Liver (tissue), 9 donors: ENCODE results near the gene ACOXL. TPM values are rescaled to one million over a fixed set of nuclear protein-coding genes. Genes with fewer than 3 reads are reported as not detected.

Source experiments
- DNase-seq: peaks from one replicate; pipeline ENCODE4 v3.0.0-alpha.2; 2017; ENCODE audit warnings: low spot score
- H3K27ac ChIP-seq, 2 donors: one replicate each; pipeline ENCODE4 v1.7.0; 2013; ENCODE audit warnings: inconsistent platforms in 2 of 2, low read length in 2 of 2, control low read depth in 1 of 2, low read depth in 1 of 2, mild to moderate bottlenecking in 1 of 2
- H3K27me3 ChIP-seq, 4 donors: one replicate each; pipeline versions ENCODE4 v1.6.1 to v1.7.0; 2013; ENCODE audit warnings: low read length in 3 of 4, inconsistent platforms in 1 of 4, mild to moderate bottlenecking in 1 of 4, moderate library complexity in 1 of 4; ENCODE audit not compliant: control insufficient read depth in 4 of 4, insufficient read depth in 4 of 4
- H3K36me3 ChIP-seq, 4 donors: one replicate each; pipeline versions ENCODE4 v1.6.1 to v1.7.0; 2013; ENCODE audit warnings: low read length in 3 of 4, mild to moderate bottlenecking in 3 of 4, low read depth in 1 of 4, moderate library complexity in 1 of 4; ENCODE audit not compliant: control insufficient read depth in 4 of 4, insufficient read depth in 3 of 4
- H3K4me1 ChIP-seq, 4 donors: one replicate each; pipeline versions ENCODE4 v1.6.1 to v1.7.0; 2013; ENCODE audit warnings: low read length in 3 of 4, mild to moderate bottlenecking in 3 of 4, moderate library complexity in 1 of 4; ENCODE audit not compliant: control insufficient read depth in 4 of 4, insufficient read depth in 4 of 4
- H3K4me3 ChIP-seq, 3 donors: one replicate each; pipeline versions ENCODE4 v1.6.1 to v1.7.0; 2013; ENCODE audit warnings: low read length in 3 of 3, control low read depth in 1 of 3, low read depth in 1 of 3, mild to moderate bottlenecking in 1 of 3
- H3K9ac ChIP-seq, 2 donors: one replicate each; pipeline ENCODE4 v1.7.0; 2013; ENCODE audit warnings: low read length in 2 of 2, mild to moderate bottlenecking in 2 of 2, moderate library complexity in 2 of 2, control low read depth in 1 of 2, low read depth in 1 of 2
- H3K9me3 ChIP-seq, 4 donors: one replicate each; pipeline versions ENCODE4 v1.6.1 to v1.7.0; 2013; ENCODE audit warnings: low read length in 3 of 4; ENCODE audit not compliant: control insufficient read depth in 4 of 4
- EGR1 ChIP-seq, 2 donors: IDR thresholded peaks; 2 replicates each; pipeline ENCODE4 v1.6.1; 2016 to 2018; ENCODE audit warnings: antibody characterized with exemption in 2 of 2, low read depth in 2 of 2
- FOXA1 ChIP-seq: IDR thresholded peaks from 2 replicates; pipeline ENCODE4 v1.6.1; 2016; ENCODE audit warnings: antibody characterized with exemption
- FOXA2 ChIP-seq: IDR thresholded peaks from 2 replicates; pipeline ENCODE4 v1.6.1; 2016; ENCODE audit warnings: antibody characterized with exemption
- GABPA ChIP-seq, 2 donors: IDR thresholded peaks in 1 of 2; conservative IDR thresholded peaks in 1 of 2; 2 replicates each; pipeline ENCODE4 v1.6.1; 2016; ENCODE audit warnings: antibody characterized with exemption in 2 of 2, mild to moderate bottlenecking in 1 of 2, moderate library complexity in 1 of 2
- HNF4A ChIP-seq, 2 donors: conservative IDR thresholded peaks; 2 replicates each; pipeline ENCODE4 v1.6.1; 2016; ENCODE audit warnings: antibody characterized with exemption in 2 of 2, mild to moderate bottlenecking in 2 of 2
- HNF4G ChIP-seq: IDR thresholded peaks from 2 replicates; pipeline ENCODE4 v1.6.1; 2016; ENCODE audit warnings: antibody characterized with exemption
- JUND ChIP-seq, 2 donors: IDR thresholded peaks; 2 replicates each; pipeline ENCODE4 v1.6.1; 2016; ENCODE audit warnings: antibody characterized with exemption in 2 of 2
- NR2F2 ChIP-seq: IDR thresholded peaks from 2 replicates; pipeline ENCODE4 v1.6.1; 2016; ENCODE audit warnings: antibody characterized with exemption
- RAD21 ChIP-seq, 2 donors: IDR thresholded peaks; 2 replicates each; pipeline ENCODE4 v1.6.1; 2016; ENCODE audit warnings: antibody characterized with exemption in 2 of 2, mild to moderate bottlenecking in 2 of 2
- RXRA ChIP-seq, 2 donors: IDR thresholded peaks; 2 replicates each; pipeline ENCODE4 v1.6.1; 2017 to 2018; ENCODE audit warnings: antibody characterized with exemption in 2 of 2, mild to moderate bottlenecking in 1 of 2
- SP1 ChIP-seq: IDR thresholded peaks from 2 replicates; pipeline ENCODE4 v1.6.1; 2018; ENCODE audit warnings: antibody characterized with exemption, mild to moderate bottlenecking
- TAF1 ChIP-seq: conservative IDR thresholded peaks from 2 replicates; pipeline ENCODE4 v1.6.1; 2016; ENCODE audit warnings: antibody characterized with exemption, mild to moderate bottlenecking
- YY1 ChIP-seq: IDR thresholded peaks from 2 replicates; pipeline ENCODE4 v1.6.1; 2016; ENCODE audit warnings: antibody characterized with exemption, mild to moderate bottlenecking
- WGBS: extraction: QIAGEN DNeasy Blood & Tissue Kit; methylation state at CpG from one replicate; pipeline ENCODE4 v1.1.7; 2013; 5-methylcytosine and 5-hydroxymethylcytosine counted together
- polyA plus RNA-seq, 2 donors: library from polyadenylated mRNA; stranded (reverse) in 1 of 2; unstranded in 1 of 2; fragments of 200-250 nt in 1 of 2; fragments of >200 nt in 1 of 2; fragmentation: Nextera tagmentation in 1 of 2; extraction: Ambion mirVana in 1 of 2; gene quantifications; one replicate each; pipeline versions ENCODE4 v1.2.1 to v1.2.3, GENCODE V29; 2013 to 2015
- total RNA-seq, 2 donors: library from RNA; depleted of rRNA; stranded (reverse); fragments of >200 nt; gene quantifications; one replicate each; pipeline ENCODE4 v1.2.3, GENCODE V29; 2014
- TF ChIP-seq, protein P1 (sequence below): fragments of 150-350 bp; IDR thresholded peaks from 2 replicates; pipeline ENCODE4 v1.5.1; 2017; ENCODE audit warnings: improper control_type of control experiment, low read depth, low read length; ENCODE audit not compliant: missing input control
- TF ChIP-seq, protein P2 (sequence below): IDR thresholded peaks from 2 replicates; pipeline ENCODE4 v1.6.1; 2016; ENCODE audit warnings: antibody characterized with exemption
- TF ChIP-seq, protein P3 (sequence below): IDR thresholded peaks from 2 replicates; pipeline ENCODE4 v1.6.1; 2016; ENCODE audit warnings: antibody characterized with exemption
- TF ChIP-seq, protein P4 (sequence below): IDR thresholded peaks from 2 replicates; pipeline ENCODE4 v1.6.1; 2016; ENCODE audit warnings: antibody characterized with exemption
- TF ChIP-seq, protein P5 (sequence below): IDR thresholded peaks from 2 replicates; pipeline ENCODE4 v1.6.1; 2016; ENCODE audit warnings: antibody characterized with exemption, mild to moderate bottlenecking
- donor health status: healthy.
- donor health status: healthy.
- donor health status: healthy.
- donor health status: healthy.
- donor health status: healthy.

ACOXL gene
- total and polyA plus RNA-seq, 4 donors: 0.07 TPM; not detected in 3

DNA sequence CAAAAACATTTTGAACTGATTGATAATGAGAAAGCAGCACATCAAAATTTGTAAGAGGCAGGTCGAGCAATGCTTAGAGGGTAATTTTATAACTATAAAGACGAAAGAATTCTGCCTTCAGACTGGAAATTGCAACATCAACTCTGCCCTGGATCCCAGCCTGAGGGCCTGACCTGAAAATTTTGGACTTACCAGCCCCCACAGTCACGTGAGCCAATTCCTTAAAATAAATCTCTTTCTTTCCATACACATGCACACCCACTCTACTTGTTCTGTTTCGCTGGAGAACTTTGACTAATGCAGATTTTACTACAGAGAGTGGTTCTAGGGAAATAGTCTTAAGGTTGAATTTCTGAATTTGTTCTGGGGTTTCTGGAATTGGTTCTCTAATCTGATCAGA lies 14.6 kb upstream of the ACOXL start:
- TF ChIP-seq GABPA (IDR thresholded peaks at IDR 0.05 in 1 of 2, conservative IDR thresholded peaks at IDR 0.05 in 1 of 2): no peak
- TF ChIP-seq, protein P1, sequence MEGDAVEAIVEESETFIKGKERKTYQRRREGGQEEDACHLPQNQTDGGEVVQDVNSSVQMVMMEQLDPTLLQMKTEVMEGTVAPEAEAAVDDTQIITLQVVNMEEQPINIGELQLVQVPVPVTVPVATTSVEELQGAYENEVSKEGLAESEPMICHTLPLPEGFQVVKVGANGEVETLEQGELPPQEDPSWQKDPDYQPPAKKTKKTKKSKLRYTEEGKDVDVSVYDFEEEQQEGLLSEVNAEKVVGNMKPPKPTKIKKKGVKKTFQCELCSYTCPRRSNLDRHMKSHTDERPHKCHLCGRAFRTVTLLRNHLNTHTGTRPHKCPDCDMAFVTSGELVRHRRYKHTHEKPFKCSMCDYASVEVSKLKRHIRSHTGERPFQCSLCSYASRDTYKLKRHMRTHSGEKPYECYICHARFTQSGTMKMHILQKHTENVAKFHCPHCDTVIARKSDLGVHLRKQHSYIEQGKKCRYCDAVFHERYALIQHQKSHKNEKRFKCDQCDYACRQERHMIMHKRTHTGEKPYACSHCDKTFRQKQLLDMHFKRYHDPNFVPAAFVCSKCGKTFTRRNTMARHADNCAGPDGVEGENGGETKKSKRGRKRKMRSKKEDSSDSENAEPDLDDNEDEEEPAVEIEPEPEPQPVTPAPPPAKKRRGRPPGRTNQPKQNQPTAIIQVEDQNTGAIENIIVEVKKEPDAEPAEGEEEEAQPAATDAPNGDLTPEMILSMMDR: no peak
- TF ChIP-seq FOXA2: no peak
- TF ChIP-seq, protein P2, sequence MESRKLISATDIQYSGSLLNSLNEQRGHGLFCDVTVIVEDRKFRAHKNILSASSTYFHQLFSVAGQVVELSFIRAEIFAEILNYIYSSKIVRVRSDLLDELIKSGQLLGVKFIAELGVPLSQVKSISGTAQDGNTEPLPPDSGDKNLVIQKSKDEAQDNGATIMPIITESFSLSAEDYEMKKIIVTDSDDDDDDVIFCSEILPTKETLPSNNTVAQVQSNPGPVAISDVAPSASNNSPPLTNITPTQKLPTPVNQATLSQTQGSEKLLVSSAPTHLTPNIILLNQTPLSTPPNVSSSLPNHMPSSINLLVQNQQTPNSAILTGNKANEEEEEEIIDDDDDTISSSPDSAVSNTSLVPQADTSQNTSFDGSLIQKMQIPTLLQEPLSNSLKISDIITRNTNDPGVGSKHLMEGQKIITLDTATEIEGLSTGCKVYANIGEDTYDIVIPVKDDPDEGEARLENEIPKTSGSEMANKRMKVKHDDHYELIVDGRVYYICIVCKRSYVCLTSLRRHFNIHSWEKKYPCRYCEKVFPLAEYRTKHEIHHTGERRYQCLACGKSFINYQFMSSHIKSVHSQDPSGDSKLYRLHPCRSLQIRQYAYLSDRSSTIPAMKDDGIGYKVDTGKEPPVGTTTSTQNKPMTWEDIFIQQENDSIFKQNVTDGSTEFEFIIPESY: no peak
- TF ChIP-seq HNF4A (conservative IDR thresholded peaks at IDR 0.05): peak in 1 of 2 donors; percentile 35
- no peak for TF ChIP-seq SP1
- TF ChIP-seq, protein P3, sequence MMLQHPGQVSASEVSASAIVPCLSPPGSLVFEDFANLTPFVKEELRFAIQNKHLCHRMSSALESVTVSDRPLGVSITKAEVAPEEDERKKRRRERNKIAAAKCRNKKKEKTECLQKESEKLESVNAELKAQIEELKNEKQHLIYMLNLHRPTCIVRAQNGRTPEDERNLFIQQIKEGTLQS: no peak
- TF ChIP-seq HNF4G: no peak
- no peak for TF ChIP-seq JUND (IDR thresholded peaks at IDR 0.05)
- TF ChIP-seq, protein P4, sequence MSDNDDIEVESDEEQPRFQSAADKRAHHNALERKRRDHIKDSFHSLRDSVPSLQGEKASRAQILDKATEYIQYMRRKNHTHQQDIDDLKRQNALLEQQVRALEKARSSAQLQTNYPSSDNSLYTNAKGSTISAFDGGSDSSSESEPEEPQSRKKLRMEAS: no peak
- TF ChIP-seq TAF1: no peak
- peak; percentile 68 for TF ChIP-seq NR2F2
- TF ChIP-seq FOXA1: no peak
- TF ChIP-seq EGR1 (IDR thresholded peaks at IDR 0.05; ENCODE audit: low read depth in 2 of 2): no peak
- no peak for TF ChIP-seq YY1
- TF ChIP-seq RXRA (IDR thresholded peaks at IDR 0.05): peak in 1 of 2 donors; percentile 64
- TF ChIP-seq, protein P5, sequence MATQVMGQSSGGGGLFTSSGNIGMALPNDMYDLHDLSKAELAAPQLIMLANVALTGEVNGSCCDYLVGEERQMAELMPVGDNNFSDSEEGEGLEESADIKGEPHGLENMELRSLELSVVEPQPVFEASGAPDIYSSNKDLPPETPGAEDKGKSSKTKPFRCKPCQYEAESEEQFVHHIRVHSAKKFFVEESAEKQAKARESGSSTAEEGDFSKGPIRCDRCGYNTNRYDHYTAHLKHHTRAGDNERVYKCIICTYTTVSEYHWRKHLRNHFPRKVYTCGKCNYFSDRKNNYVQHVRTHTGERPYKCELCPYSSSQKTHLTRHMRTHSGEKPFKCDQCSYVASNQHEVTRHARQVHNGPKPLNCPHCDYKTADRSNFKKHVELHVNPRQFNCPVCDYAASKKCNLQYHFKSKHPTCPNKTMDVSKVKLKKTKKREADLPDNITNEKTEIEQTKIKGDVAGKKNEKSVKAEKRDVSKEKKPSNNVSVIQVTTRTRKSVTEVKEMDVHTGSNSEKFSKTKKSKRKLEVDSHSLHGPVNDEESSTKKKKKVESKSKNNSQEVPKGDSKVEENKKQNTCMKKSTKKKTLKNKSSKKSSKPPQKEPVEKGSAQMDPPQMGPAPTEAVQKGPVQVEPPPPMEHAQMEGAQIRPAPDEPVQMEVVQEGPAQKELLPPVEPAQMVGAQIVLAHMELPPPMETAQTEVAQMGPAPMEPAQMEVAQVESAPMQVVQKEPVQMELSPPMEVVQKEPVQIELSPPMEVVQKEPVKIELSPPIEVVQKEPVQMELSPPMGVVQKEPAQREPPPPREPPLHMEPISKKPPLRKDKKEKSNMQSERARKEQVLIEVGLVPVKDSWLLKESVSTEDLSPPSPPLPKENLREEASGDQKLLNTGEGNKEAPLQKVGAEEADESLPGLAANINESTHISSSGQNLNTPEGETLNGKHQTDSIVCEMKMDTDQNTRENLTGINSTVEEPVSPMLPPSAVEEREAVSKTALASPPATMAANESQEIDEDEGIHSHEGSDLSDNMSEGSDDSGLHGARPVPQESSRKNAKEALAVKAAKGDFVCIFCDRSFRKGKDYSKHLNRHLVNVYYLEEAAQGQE: no peak
- TF ChIP-seq RAD21 (IDR thresholded peaks at IDR 0.05): no peak

More for the DNA sequence above, 14.6 kb upstream of the ACOXL start:
- Histone ChIP-seq H3K4me1 (peaks cover 0 to 22% (median 10%) of the 10 kb centered on the region in 4 donors), H3K27me3 (no peaks in the 10 kb centered on the region), H3K9me3 (no peaks in the 10 kb centered on the region), H3K27ac (no peak overlapping the region), H3K4me3 (no peak overlapping the region), H3K9ac (no peak overlapping the region), H3K36me3 (no peaks in the 10 kb centered on the region)
- 40% methylated on average over 4 of the region's 4 CpGs for WGBS
- DNase-seq: no peak
